Activated naive CD4-positive, alpha-beta T cell treated with anti-CD3 and anti-CD28 coated beads for 36 hours (primary cell): ENCODE data around the gene KIF26A. TPM values are rescaled to one million over a fixed set of nuclear protein-coding genes. Genes with fewer than 3 reads are reported as not detected.

Experiments used
- CTCF ChIA-PET: fragments of 350-600 bp; sonication (Branson Sonifier 250); formaldehyde crosslinking; loops from one replicate; lab custom pipeline; 2021; ENCODE audit warnings: antibody characterized with exemption; lab: Charles Lee
- DNase-seq: peaks from one replicate; pipeline ENCODE4 v3.0.0-alpha.2; 2020
- H3K27ac Mint-ChIP-seq: one replicate; pipeline ENCODE4 v1.8.0; 2021; ENCODE audit warnings: mild to moderate bottlenecking, mixed read lengths
- H3K27me3 Mint-ChIP-seq: one replicate; pipeline ENCODE4 v1.8.0; 2021; ENCODE audit warnings: low read depth, mixed read lengths
- H3K36me3 Mint-ChIP-seq: one replicate; pipeline ENCODE4 v1.8.0; 2021; ENCODE audit warnings: low read depth, mixed read lengths
- H3K4me1 Mint-ChIP-seq: one replicate; pipeline ENCODE4 v1.8.0; 2021; ENCODE audit warnings: low read depth, mixed read lengths
- H3K4me3 Mint-ChIP-seq: one replicate; pipeline ENCODE4 v1.8.0; 2021; ENCODE audit warnings: mild to moderate bottlenecking, moderate library complexity, mixed read lengths
- H3K9me3 Mint-ChIP-seq: one replicate; pipeline ENCODE4 v1.8.0; 2021; ENCODE audit warnings: mixed read lengths
- intact Hi-C: fragments of 100-400 bp; cut with micrococcal nuclease; formaldehyde crosslinking; loops from one replicate; pipeline ENCODE4 v1.15.1; 2023
- total RNA-seq, 2 experiments: library from RNA; stranded (reverse); gene quantifications; one replicate each; pipeline ENCODE4 v1.2.3, GENCODE V29; 2021

KIF26A gene
- total RNA-seq, 2 experiments from 2014 or later, result 0.07 TPM

- Mint-ChIP-seq H3K9me3 (no peaks in the 10 kb centered on the region), H3K27me3 (peaks cover 3% of the 10 kb centered on the region), H3K4me1 (peaks cover 4% of the 10 kb centered on the region), H3K36me3 (no peaks in the 10 kb centered on the region), H3K4me3 (no peak overlapping the region), H3K27ac (no peak overlapping the region)
- DNase-seq, result no peak
- CTCF ChIA-PET, result interaction anchor here (1.1 to 2.1 kb wide), 2 partner anchors 19 to 468 kb away, joined by 5 to 8 read pairs; no protein-coding TSS in a partner anchor
- intact Hi-C loops, result no loop called here
These were observed 42.1 kb upstream of the KIF26A start for GRCh38 chr14:104096318-104096717.

- H3K4me1 Mint-ChIP-seq, result peaks cover 4% of the 10 kb centered on the region
- DNase-seq, result no peak
- H3K27ac Mint-ChIP-seq, result no peak overlapping the region
- CTCF ChIA-PET, result interaction anchor here (0.9 to 2.1 kb wide), 3 partner anchors 19 to 467 kb away, joined by 4 to 8 read pairs (median 5); no protein-coding TSS in a partner anchor
- H3K9me3 Mint-ChIP-seq, result no peaks in the 10 kb centered on the region
- H3K27me3 Mint-ChIP-seq, result peaks cover 3% of the 10 kb centered on the region
- H3K4me3 Mint-ChIP-seq, result no peak overlapping the region
- H3K36me3 Mint-ChIP-seq, result no peaks in the 10 kb centered on the region
- intact Hi-C loops, result no loop called here
These were observed 41.4 kb upstream of the KIF26A start for GRCh38 chr14:104096751-104097700.

DNA sequence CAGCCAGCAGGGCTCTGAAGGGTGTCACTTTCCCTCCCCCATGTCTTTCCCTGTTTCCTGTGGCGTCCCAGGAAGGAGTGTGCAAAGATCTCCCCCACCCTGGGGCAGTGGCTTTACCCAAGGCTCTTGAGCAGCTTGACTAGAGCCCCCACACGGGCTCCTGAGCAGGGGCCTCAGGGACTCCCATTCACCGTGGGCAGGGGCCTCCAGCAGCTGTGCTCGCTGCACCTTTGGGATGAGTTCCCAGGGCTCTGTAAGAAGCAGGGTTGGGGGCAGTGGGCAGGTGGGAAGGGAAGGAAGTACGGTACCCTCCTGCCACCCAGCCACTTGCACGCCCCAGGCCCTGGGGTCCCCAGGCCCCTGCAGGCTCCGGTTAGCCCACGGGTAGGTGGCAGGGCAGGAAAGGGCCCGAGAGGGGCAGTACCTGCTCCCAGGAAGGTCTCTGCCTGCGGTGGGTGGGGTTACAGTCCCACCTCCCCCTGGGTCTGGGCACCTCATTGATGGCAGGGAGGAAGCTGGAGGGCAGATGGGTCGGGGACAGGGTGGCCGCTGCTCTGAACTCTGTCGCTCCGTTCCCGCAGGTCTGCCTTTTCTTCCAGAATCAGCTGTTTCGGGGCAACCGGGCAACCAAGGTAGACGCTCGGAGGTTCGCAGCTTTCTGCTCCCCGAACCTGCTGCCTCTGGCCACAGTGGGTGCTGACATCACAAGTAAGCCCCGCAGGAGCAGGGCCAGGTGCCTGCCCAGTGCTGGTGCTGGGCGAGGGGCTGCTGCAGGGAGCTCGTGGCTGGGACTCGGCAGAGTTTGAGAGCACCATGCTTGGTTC is 39.9 kb upstream of the KIF26A start:
- peaks cover 3% of the 10 kb centered on the region for H3K27me3 Mint-ChIP-seq
- H3K9me3 Mint-ChIP-seq, result no peaks in the 10 kb centered on the region
- H3K4me3 Mint-ChIP-seq, result no peak overlapping the region
- intact Hi-C loops, result no loop called here
- no peaks in the 10 kb centered on the region for H3K36me3 Mint-ChIP-seq
- H3K27ac Mint-ChIP-seq, result no peak overlapping the region
- CTCF ChIA-PET, result interaction anchor here (0.7 to 1.4 kb wide), 2 partner anchors 14 to 21 kb away, joined by 3 read pairs; no protein-coding TSS in a partner anchor
- peaks cover 4% of the 10 kb centered on the region for H3K4me1 Mint-ChIP-seq
- no peak for DNase-seq

- Mint-ChIP-seq H3K36me3 (no peaks in the 10 kb centered on the region), H3K27me3 (peaks cover 3% of the 10 kb centered on the region), H3K4me1 (peaks cover 2% of the 10 kb centered on the region), H3K27ac (no peak overlapping the region), H3K4me3 (no peak overlapping the region), H3K9me3 (no peaks in the 10 kb centered on the region)
- CTCF ChIA-PET, result interaction anchor here (0.7 to 1.4 kb wide), 2 partner anchors 15 to 22 kb away, joined by 3 read pairs; no protein-coding TSS in a partner anchor
- intact Hi-C loops, result no loop called here
- DNase-seq, result no peak
These were observed 39.0 kb upstream of the KIF26A start for GRCh38 chr14:104099096-104100041.

DNA sequence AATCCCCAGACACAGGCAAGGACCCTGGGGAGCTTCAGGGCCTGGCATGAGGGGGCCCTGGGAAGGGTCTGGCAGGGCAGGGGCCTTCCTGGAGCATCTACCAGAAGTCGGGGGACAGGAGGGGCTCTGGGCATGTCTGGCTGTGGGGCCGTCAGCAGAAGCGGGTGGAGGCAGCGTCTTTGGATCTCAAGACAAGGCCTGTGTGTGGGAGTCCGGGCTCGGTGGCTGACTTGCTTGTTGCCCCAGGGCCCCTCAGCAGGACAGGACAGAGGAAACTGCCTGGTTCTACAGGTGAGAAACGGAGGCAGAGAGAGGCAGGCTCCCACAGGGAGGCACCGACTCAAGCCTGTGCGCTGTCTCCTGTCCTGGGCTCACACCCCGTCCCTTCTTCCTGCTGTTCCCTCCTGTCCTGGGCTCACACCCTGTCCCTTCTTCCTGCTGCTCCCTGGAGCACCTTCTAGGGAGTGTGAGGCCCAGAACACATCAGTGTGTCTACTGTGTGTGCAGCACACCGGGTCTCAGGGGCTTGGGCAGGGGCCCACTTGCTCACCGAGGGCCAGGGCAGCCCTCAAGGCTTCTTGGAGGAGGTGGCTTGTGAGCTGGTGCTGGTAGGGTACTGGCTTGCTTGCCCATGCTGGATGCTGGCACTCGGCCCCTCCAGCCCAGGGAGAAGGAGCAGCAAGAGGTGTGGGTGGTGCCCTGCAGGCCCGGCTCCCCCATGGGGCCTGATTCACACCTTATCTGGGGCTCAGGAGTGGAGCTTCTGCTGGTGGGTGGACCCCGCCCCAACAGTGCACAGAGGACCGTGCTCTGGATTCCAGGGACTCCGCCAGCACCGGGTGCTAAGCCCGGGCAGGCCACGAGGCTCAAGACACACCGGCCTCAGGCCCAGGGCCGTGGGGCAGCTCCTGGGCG is 38.0 kb upstream of the KIF26A start:
- CTCF ChIA-PET, result no interaction called here
- Mint-ChIP-seq H3K4me1 (no peaks in the 10 kb centered on the region), H3K27ac (no peak overlapping the region), H3K27me3 (peaks cover 3% of the 10 kb centered on the region), H3K36me3 (no peaks in the 10 kb centered on the region), H3K9me3 (no peaks in the 10 kb centered on the region), H3K4me3 (no peak overlapping the region)
- DNase-seq, result no peak
- intact Hi-C loops, result no loop called here

DNA sequence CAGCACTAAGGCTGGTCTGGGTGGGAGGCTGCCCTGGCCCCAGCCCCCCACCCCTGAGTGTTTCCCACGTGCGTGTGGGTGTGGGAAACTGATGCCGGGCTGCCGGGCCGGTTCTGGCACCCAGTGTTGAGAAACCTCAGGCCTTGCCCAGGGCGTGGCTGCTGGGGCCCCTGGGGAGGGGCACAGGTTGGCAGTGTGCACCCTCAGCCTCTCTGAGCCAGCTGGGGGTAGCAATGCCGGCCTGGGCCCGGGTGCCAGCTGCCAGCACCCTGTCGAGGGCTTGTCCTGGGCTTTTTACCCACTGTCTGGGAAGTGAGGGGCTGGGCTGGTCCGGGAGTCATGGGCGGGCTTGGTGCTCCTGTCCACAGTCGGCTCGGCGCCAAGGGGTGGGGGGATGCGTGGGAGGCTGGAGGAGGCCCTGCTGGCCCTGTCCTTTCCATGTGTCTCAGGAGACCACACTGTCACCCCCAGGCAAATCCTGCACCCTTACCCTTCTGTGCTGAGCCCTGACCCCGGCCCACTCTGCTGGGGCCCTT is 37.2 kb upstream of the KIF26A start:
- CTCF ChIA-PET, result no interaction called here
- Mint-ChIP-seq H3K27me3 (no peaks in the 10 kb centered on the region), H3K4me1 (no peaks in the 10 kb centered on the region), H3K4me3 (no peak overlapping the region), H3K9me3 (no peaks in the 10 kb centered on the region), H3K27ac (no peak overlapping the region), H3K36me3 (no peaks in the 10 kb centered on the region)
- no peak for DNase-seq
- intact Hi-C loops, result no loop called here

DNA sequence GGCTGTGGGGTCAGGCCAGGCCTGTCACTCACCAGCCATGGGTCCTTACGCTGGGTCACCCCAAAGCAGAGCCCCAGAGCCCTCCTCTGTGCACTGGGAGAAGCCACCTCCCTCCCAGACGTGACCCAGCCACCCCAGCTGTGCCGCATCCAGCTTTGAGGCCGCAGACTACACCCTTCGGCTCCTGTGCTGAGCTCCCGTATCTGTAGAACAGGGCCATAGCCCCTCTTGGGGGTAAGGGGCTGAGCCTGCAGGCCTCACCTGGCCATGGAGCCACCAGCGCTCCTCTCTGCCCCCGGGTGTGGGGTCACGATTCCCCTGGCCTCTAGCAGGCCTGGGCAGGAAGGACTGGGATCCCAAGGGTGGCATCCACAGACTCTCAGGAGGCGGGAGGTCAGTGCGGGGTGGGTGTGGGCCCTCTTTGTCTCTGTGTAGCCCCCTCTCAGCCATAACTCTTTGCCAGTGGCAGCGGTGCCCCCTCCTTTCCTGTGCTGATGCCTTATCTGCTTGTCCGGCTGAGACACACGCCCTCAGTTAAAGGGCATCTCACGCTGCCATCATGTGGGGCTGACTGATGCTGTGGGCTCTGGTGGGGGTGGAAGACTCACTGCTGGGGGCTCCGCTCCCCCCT is 36.6 kb upstream of the KIF26A start:
- CTCF ChIA-PET, result no interaction called here
- no peak for DNase-seq
- Mint-ChIP-seq H3K9me3 (no peaks in the 10 kb centered on the region), H3K4me3 (no peak overlapping the region), H3K4me1 (no peaks in the 10 kb centered on the region), H3K27ac (no peak overlapping the region), H3K27me3 (no peaks in the 10 kb centered on the region), H3K36me3 (no peaks in the 10 kb centered on the region)
- intact Hi-C loops, result no loop called here

DNA sequence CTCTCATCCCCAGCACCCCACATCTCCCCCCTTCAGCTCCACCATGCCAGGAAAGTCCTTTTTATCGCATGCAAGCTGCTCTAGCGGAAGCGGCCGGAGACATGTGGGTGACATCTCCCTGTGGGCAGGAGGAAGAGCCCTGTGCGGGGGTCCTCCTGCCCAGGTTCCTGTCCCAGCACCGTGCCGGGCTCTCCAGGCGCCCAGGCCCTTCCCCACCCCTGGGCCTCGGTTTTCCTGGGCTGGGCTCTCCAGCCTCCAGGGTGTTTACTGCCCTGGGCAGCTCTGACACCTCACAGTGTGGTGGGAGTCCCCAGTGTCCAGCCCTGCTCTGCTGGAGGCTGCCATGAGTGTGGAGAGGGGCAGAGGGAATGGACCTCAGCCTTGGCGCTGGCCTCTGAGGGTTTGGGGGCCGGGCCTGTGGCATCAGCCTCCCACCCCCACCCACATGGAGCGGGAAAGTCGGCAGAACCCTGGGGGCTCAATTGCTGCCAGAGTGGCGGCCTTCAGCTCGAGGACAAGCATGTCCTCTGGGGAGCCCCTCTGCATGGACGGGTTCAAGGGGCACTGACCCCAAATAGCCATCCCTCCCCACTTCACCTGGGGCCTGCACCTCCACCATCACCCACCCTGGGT is 36.0 kb upstream of the KIF26A start:
- H3K4me1 Mint-ChIP-seq, result no peaks in the 10 kb centered on the region
- CTCF ChIA-PET, result no interaction called here
- H3K4me3 Mint-ChIP-seq, result no peak overlapping the region
- H3K36me3 Mint-ChIP-seq, result no peaks in the 10 kb centered on the region
- intact Hi-C loops, result no loop called here
- no peak overlapping the region for H3K27ac Mint-ChIP-seq
- no peak for DNase-seq
- no peaks in the 10 kb centered on the region for H3K9me3 Mint-ChIP-seq
- no peaks in the 10 kb centered on the region for H3K27me3 Mint-ChIP-seq

GRCh38 chr14:104103061-104103445 is 35.3 kb upstream of the KIF26A start:
- DNase-seq, result no peak
- Mint-ChIP-seq H3K36me3 (no peaks in the 10 kb centered on the region), H3K4me1 (no peaks in the 10 kb centered on the region), H3K27me3 (no peaks in the 10 kb centered on the region), H3K4me3 (no peak overlapping the region), H3K9me3 (no peaks in the 10 kb centered on the region), H3K27ac (no peak overlapping the region)
- CTCF ChIA-PET, result no interaction called here
- intact Hi-C loops, result no loop called here

DNA sequence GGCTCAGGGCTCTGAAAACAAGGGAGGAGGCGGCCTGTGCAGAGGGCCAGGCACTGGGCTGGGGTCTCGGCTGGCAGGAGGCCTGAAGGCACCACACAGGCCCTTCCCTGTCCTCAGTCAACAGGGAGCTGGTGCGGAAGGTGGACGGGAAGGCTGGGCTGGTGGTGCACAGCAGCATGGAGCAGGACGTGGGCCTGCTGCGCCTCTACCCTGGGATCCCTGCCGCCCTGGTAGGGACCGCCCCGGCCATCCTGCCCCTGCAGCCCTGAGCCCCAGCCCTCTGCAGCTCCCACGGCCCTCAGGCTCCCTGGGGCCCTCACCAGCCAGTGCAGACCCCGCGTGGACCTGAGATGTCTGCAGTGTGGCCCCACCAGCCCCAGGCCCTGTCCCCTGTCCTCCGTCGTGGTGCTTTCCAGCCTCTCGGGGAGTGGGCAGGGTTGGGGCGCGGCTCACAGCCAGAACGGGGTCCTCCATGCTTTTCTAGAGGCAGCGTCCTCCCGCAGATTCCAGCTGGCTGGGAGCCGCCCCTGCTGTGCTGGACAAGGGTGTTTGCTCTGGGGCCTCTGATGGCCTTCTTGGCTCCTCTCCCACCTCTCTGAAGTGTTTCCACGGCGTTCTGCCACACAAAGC is 34.8 kb upstream of the KIF26A start:
- Mint-ChIP-seq H3K27me3 (no peaks in the 10 kb centered on the region), H3K27ac (no peak overlapping the region), H3K4me1 (no peaks in the 10 kb centered on the region), H3K4me3 (no peak overlapping the region), H3K9me3 (no peaks in the 10 kb centered on the region), H3K36me3 (no peaks in the 10 kb centered on the region)
- CTCF ChIA-PET, result no interaction called here
- DNase-seq, result no peak
- intact Hi-C loops, result no loop called here
